DOHH2 (cell line): ENCODE data around the gene NXPE2.

Source experiments
- H3F3A ChIP-seq: fragments of 200-600 bp; sonication (generic), shearing (Covaris generic); 2 replicates; pipeline ENCODE4 v1.6.0; 2016; ENCODE audit warnings: antibody characterized with exemption, mild to moderate bottlenecking; ENCODE audit not compliant: control insufficient read depth, insufficient read depth
- H3K27ac ChIP-seq: fragments of 200-600 bp; sonication (generic); 2 replicates; pipeline ENCODE4 v1.5.1; 2014; ENCODE audit warnings: low read depth, mild to moderate bottlenecking, low read length, moderate library complexity
- H3K27me3 ChIP-seq: fragments of 200-600 bp; sonication (generic); 2 replicates; pipeline ENCODE4 v1.6.1; 2014; ENCODE audit warnings: mild to moderate bottlenecking, low read length, mixed read lengths; ENCODE audit not compliant: control insufficient read depth
- H3K36me3 ChIP-seq: fragments of 200-600 bp; sonication (generic); 2 replicates; pipeline ENCODE4 v1.6.1; 2014; ENCODE audit warnings: mild to moderate bottlenecking, low read length, moderate library complexity, mixed read lengths; ENCODE audit not compliant: control insufficient read depth
- H3K4me1 ChIP-seq: fragments of 200-600 bp; sonication (generic); 2 replicates; pipeline ENCODE4 v1.6.1; 2014; ENCODE audit warnings: mild to moderate bottlenecking, low read length, mixed read lengths; ENCODE audit not compliant: control insufficient read depth
- H3K4me2 ChIP-seq: fragments of 200-600 bp; sonication (generic); 2 replicates; pipeline ENCODE4 v1.6.0; 2014; ENCODE audit warnings: mild to moderate bottlenecking, low read length, moderate library complexity
- H3K4me3 ChIP-seq: fragments of 200-600 bp; sonication (generic); 2 replicates; pipeline ENCODE4 v1.5.1; 2014; ENCODE audit warnings: mild to moderate bottlenecking, low read length, mixed read lengths
- H3K79me2 ChIP-seq: fragments of 200-600 bp; sonication (generic); 2 replicates; pipeline ENCODE4 v1.6.1; 2014; ENCODE audit warnings: mild to moderate bottlenecking, low read length, mixed read lengths; ENCODE audit not compliant: control insufficient read depth
- H3K9me2 ChIP-seq: fragments of 200-600 bp; sonication (generic); replicated peaks from 2 replicates; pipeline ENCODE4 v1.6.1; 2014; ENCODE audit warnings: mild to moderate bottlenecking, low read length, mixed read lengths; ENCODE audit not compliant: control insufficient read depth
- H3K9me3 ChIP-seq: fragments of 200-600 bp; sonication (generic); 2 replicates; pipeline ENCODE4 v1.6.1; 2014; ENCODE audit warnings: antibody characterized with exemption, low read length, mixed read lengths; ENCODE audit not compliant: control insufficient read depth, insufficient read depth
- H4K20me1 ChIP-seq: fragments of 200-600 bp; sonication (generic); 2 replicates; pipeline ENCODE4 v1.6.0; 2014; ENCODE audit warnings: low read depth, mild to moderate bottlenecking, antibody characterized with exemption, low read length, moderate library complexity; ENCODE audit not compliant: control insufficient read depth, insufficient read depth
- CTCF ChIP-seq: fragments of 200-600 bp; sonication (generic); IDR thresholded peaks from one replicate; pipeline ENCODE4 v1.5.1; 2014; ENCODE audit warnings: antibody characterized with exemption, mild to moderate bottlenecking, low read depth, low read length; ENCODE audit not compliant: poor library complexity, severe bottlenecking
- EZH2phosphoT487 ChIP-seq: fragments of 200-600 bp; sonication (generic); IDR thresholded peaks from 2 replicates; pipeline ENCODE4 v1.6.1; 2017; ENCODE audit warnings: borderline replicate concordance, mild to moderate bottlenecking, antibody characterized with exemption, low read length, moderate library complexity, mixed read lengths

Gene NXPE2

GRCh38 chr11:114746013-114746412 is 67.7 kb downstream of the NXPE2 start:
- Histone ChIP-seq H3K79me2 (no peaks in the 10 kb centered on the region), H3K36me3 (no peaks in the 10 kb centered on the region), H3K27ac (no peak overlapping the region), H3F3A (no peaks in the 10 kb centered on the region), H3K4me2 (no peak overlapping the region), H3K4me3 (no peak overlapping the region), H3K9me3 (no peaks in the 10 kb centered on the region), H3K9me2 (no peaks in the 10 kb centered on the region), H4K20me1 (no peaks in the 10 kb centered on the region), H3K4me1 (no peaks in the 10 kb centered on the region), H3K27me3 (no peaks in the 10 kb centered on the region; the same call in 1 of the 2 replicates)
- TF ChIP-seq EZH2phosphoT487 (no peak), CTCF (no peak)
